GM12878 (cell line): ENCODE measurements around the gene DLST. TPM values are rescaled to one million over a fixed set of nuclear protein-coding genes. Genes with fewer than 3 reads are reported as not detected.

Experiments used
- BHLHE40 ChIP-seq, 2 experiments: fragments of 450-650 bp in 1 of 2; IDR thresholded peaks; 2 replicates each; pipeline ENCODE4 v1.6.1; 2011 to 2017; ENCODE audit warnings: low read depth in 2 of 2, borderline replicate concordance in 1 of 2, improper control_type of control experiment in 1 of 2, low read length in 1 of 2, mild to moderate bottlenecking in 1 of 2
- E2F8 ChIP-seq: fragments of 450-650 bp; IDR thresholded peaks from 2 replicates; pipeline ENCODE4 v1.6.1; 2018; ENCODE audit warnings: mild to moderate bottlenecking, low read depth, moderate library complexity; ENCODE audit not compliant: partially characterized antibody
- FOS ChIP-seq: IDR thresholded peaks from 3 replicates; pipeline ENCODE4 v1.6.1; 2011; ENCODE audit warnings: borderline replicate concordance; ENCODE audit not compliant: insufficient read length; ENCODE audit errors: extremely low read depth
- IRF4 ChIP-seq: IDR thresholded peaks from 2 replicates; pipeline ENCODE4 v1.6.1; 2011; ENCODE audit warnings: low read depth, low read length
- POLR2A ChIP-seq: IDR thresholded peaks from 2 replicates; pipeline ENCODE4 v1.6.1; 2011; ENCODE audit warnings: low read depth, mild to moderate bottlenecking, low read length
- TCF7 ChIP-seq: IDR thresholded peaks from 2 replicates; pipeline ENCODE4 v1.6.1; 2014; ENCODE audit warnings: antibody characterized with exemption, borderline replicate concordance
- ZBTB33 ChIP-seq: fragments of 450-650 bp; IDR thresholded peaks from 2 replicates; pipeline ENCODE4 v1.6.1; 2017; ENCODE audit warnings: mild to moderate bottlenecking
- polyA plus RNA-seq, 11 experiments: library from polyadenylated mRNA; depleted of rRNA in 4 of 11; unstranded in 6 of 11; stranded (reverse) in 5 of 11; fragments of >200 nt; fragmentation: Nextera tagmentation in 4 of 11; fragmentation: Illumina TruSeq in 1 of 11; extraction: Ambion mirVana in 4 of 11; extraction: Trizol in 1 of 11; gene quantifications; 1 replicate in 1 of 11; 2 replicates in 10 of 11; pipeline versions ENCODE4 v1.2.1 to v1.2.3, GENCODE V29; 2011 to 2016; ENCODE audit warnings: inconsistent platforms in 2 of 11, missing spikeins in 2 of 11, low read depth in 1 of 11
- total RNA-seq, 4 experiments: library from RNA; depleted of rRNA in 3 of 4; stranded (reverse); fragments of >200 nt in 3 of 4; fragmentation: Illumina TruSeq in 1 of 4; extraction: Trizol in 1 of 4; gene quantifications; 2 replicates each; pipeline versions ENCODE4 v1.2.1 to v1.2.3, GENCODE V29; 2013 to 2021

DLST gene
- total and polyA plus RNA-seq, 10 of the 15 experiments (the other 5 are each of a cell fraction or from before 2014, with no cell fraction given), result 2.9 to 141 (median 67.7) TPM

- peak in 1 of 2 experiments; percentile 55; a peak in 2 of 4 replicates for TF ChIP-seq BHLHE40 (IDR thresholded peaks at IDR 0.05; ENCODE audit: borderline replicate concordance in 1 of 2, low read depth in 2 of 2, low read length in 1 of 2)
- no peak for TF ChIP-seq IRF4
- TF ChIP-seq FOS, result no peak
- TF ChIP-seq TCF7, result no peak
- 0 out of 2 replicates have a peak, but pooled peaks have one; percentile 35 for TF ChIP-seq ZBTB33
- TF ChIP-seq E2F8, result no peak
- no peak for TF ChIP-seq POLR2A
Observed at GRCh38 chr14:74952697-74953484, 71.2 kb downstream of the DLST start (continued).

Other genes with a start within 250 kb of the DLST start
Only the 7 nearest of the 11 such genes appear.
- gene AREL1, start 168.8 kb upstream of the DLST start, total RNA-seq (2014; rRNA removed), result 32.3 and 33.8 TPM in 2 replicates
- 20.1 and 22.5 TPM in 2 replicates for gene AREL1, start 168.8 kb upstream of the DLST start, total RNA-seq (2014; rRNA removed; fragmentation: Illumina TruSeq; extraction: Trizol)
- gene AREL1, start 168.8 kb upstream of the DLST start, total RNA-seq (2021), result 33.5 and 38.7 TPM in 2 replicates
- gene AREL1, start 168.8 kb upstream of the DLST start, polyA plus RNA-seq (2011; rRNA removed), result 29.3 and 40.4 TPM in 2 replicates
- gene AREL1, start 168.8 kb upstream of the DLST start, polyA plus RNA-seq (2014; fragmentation: Illumina TruSeq; extraction: Trizol), result 30.1 and 35.7 TPM in 2 replicates
- gene AREL1, start 168.8 kb upstream of the DLST start, polyA plus RNA-seq (2014; fragmentation: Nextera tagmentation; extraction: Ambion mirVana), result 1 to 10 TPM; 6.2 to 7.3 TPM
- 24.2 and 27.3 TPM in 2 replicates for gene AREL1, start 168.8 kb upstream of the DLST start, polyA plus RNA-seq (2014; rRNA removed)
- 10 to 100 TPM; 14.8 to 19.7 TPM for gene AREL1, start 168.8 kb upstream of the DLST start, polyA plus RNA-seq (2016; fragmentation: Nextera tagmentation; extraction: Ambion mirVana)
- 14.5 and 17.7 TPM in 2 replicates for gene FCF1, start 168.8 kb upstream of the DLST start, total RNA-seq (2014; rRNA removed)
- 43.1 and 43.9 TPM in 2 replicates for gene FCF1, start 168.8 kb upstream of the DLST start, total RNA-seq (2014; rRNA removed; fragmentation: Illumina TruSeq; extraction: Trizol)
- 37.1 and 39.8 TPM in 2 replicates for gene FCF1, start 168.8 kb upstream of the DLST start, total RNA-seq (2021)
- 55.5 and 78.4 TPM in 2 replicates for gene FCF1, start 168.8 kb upstream of the DLST start, polyA plus RNA-seq (2011; rRNA removed)
- 88.7 and 136 TPM in 2 replicates for gene FCF1, start 168.8 kb upstream of the DLST start, polyA plus RNA-seq (2014; fragmentation: Illumina TruSeq; extraction: Trizol)
- 1 to 10 TPM; 6.2 to 9.7 TPM for gene FCF1, start 168.8 kb upstream of the DLST start, polyA plus RNA-seq (2014; fragmentation: Nextera tagmentation; extraction: Ambion mirVana)
- gene FCF1, start 168.8 kb upstream of the DLST start, polyA plus RNA-seq (2014; rRNA removed), result 33.8 and 35.2 TPM in 2 replicates
- gene FCF1, start 168.8 kb upstream of the DLST start, polyA plus RNA-seq (2016; fragmentation: Nextera tagmentation; extraction: Ambion mirVana), result 10 to 100 TPM; 21.0 to 23.2 TPM
- 18.8 and 22.2 TPM in 2 replicates for gene YLPM1, start 118.6 kb upstream of the DLST start, total RNA-seq (2014; rRNA removed)
- 23.0 and 26.0 TPM in 2 replicates for gene YLPM1, start 118.6 kb upstream of the DLST start, total RNA-seq (2014; rRNA removed; fragmentation: Illumina TruSeq; extraction: Trizol)
- gene YLPM1, start 118.6 kb upstream of the DLST start, total RNA-seq (2021), result 45.1 and 47.0 TPM in 2 replicates
- 14.2 and 17.9 TPM in 2 replicates for gene YLPM1, start 118.6 kb upstream of the DLST start, polyA plus RNA-seq (2011; rRNA removed)
- gene YLPM1, start 118.6 kb upstream of the DLST start, polyA plus RNA-seq (2014; fragmentation: Illumina TruSeq; extraction: Trizol), result 48.2 and 51.6 TPM in 2 replicates
- 10 to 100 TPM; 11.1 to 15.1 TPM for gene YLPM1, start 118.6 kb upstream of the DLST start, polyA plus RNA-seq (2014; fragmentation: Nextera tagmentation; extraction: Ambion mirVana)
- 16.2 and 17.9 TPM in 2 replicates for gene YLPM1, start 118.6 kb upstream of the DLST start, polyA plus RNA-seq (2014; rRNA removed)
- 10 to 100 TPM; 17.7 to 18.4 TPM for gene YLPM1, start 118.6 kb upstream of the DLST start, polyA plus RNA-seq (2016; fragmentation: Nextera tagmentation; extraction: Ambion mirVana)
- gene PROX2, start 5.8 kb upstream of the DLST start, total RNA-seq (2014; rRNA removed), result 0.16 and 0.23 TPM in 2 replicates
- gene PROX2, start 5.8 kb upstream of the DLST start, total RNA-seq (2014; rRNA removed; fragmentation: Illumina TruSeq; extraction: Trizol), result 0.27 and 0.37 TPM in 2 replicates
- gene PROX2, start 5.8 kb upstream of the DLST start, total RNA-seq (2021), result 0.11 and 0.33 TPM in 2 replicates
- gene PROX2, start 5.8 kb upstream of the DLST start, polyA plus RNA-seq (2011; rRNA removed), result 0.03 and 0.11 TPM in 2 replicates
- 0.16 TPM in 1 of 2 replicates, not detected in the other for gene PROX2, start 5.8 kb upstream of the DLST start, polyA plus RNA-seq (2014; fragmentation: Illumina TruSeq; extraction: Trizol)
- under 1 TPM; 0.04 to 0.05 TPM for gene PROX2, start 5.8 kb upstream of the DLST start, polyA plus RNA-seq (2014; fragmentation: Nextera tagmentation; extraction: Ambion mirVana)
- gene PROX2, start 5.8 kb upstream of the DLST start, polyA plus RNA-seq (2014; rRNA removed), result 0.08 and 0.12 TPM in 2 replicates
- under 1 TPM; 0.28 to 0.42 TPM for gene PROX2, start 5.8 kb upstream of the DLST start, polyA plus RNA-seq (2016; fragmentation: Nextera tagmentation; extraction: Ambion mirVana)
- gene RPS6KL1, start 41.3 kb downstream of the DLST start, total RNA-seq (2014; rRNA removed), result 3.5 and 4.7 TPM in 2 replicates
- 1.9 and 2.1 TPM in 2 replicates for gene RPS6KL1, start 41.3 kb downstream of the DLST start, total RNA-seq (2014; rRNA removed; fragmentation: Illumina TruSeq; extraction: Trizol)
- gene RPS6KL1, start 41.3 kb downstream of the DLST start, total RNA-seq (2021), result 2.8 and 4.2 TPM in 2 replicates
- gene RPS6KL1, start 41.3 kb downstream of the DLST start, polyA plus RNA-seq (2011; rRNA removed), result 0.04 and 0.14 TPM in 2 replicates
- gene RPS6KL1, start 41.3 kb downstream of the DLST start, polyA plus RNA-seq (2014; fragmentation: Illumina TruSeq; extraction: Trizol), result 0.54 and 2.1 TPM in 2 replicates
- under 1 TPM; 0.23 to 0.73 TPM for gene RPS6KL1, start 41.3 kb downstream of the DLST start, polyA plus RNA-seq (2014; fragmentation: Nextera tagmentation; extraction: Ambion mirVana)
- gene RPS6KL1, start 41.3 kb downstream of the DLST start, polyA plus RNA-seq (2014; rRNA removed), result 3.4 and 4.2 TPM in 2 replicates
- gene RPS6KL1, start 41.3 kb downstream of the DLST start, polyA plus RNA-seq (2016; fragmentation: Nextera tagmentation; extraction: Ambion mirVana), result 1 to 10 TPM; 1.3 to 2.0 TPM
- 0.76 and 0.79 TPM in 2 replicates for gene PGF, start 73.7 kb downstream of the DLST start, total RNA-seq (2014; rRNA removed)
- gene PGF, start 73.7 kb downstream of the DLST start, total RNA-seq (2014; rRNA removed; fragmentation: Illumina TruSeq; extraction: Trizol), result 0.40 and 0.46 TPM in 2 replicates
- gene PGF, start 73.7 kb downstream of the DLST start, total RNA-seq (2021), result 1.0 and 1.1 TPM in 2 replicates
- gene PGF, start 73.7 kb downstream of the DLST start, polyA plus RNA-seq (2011; rRNA removed), result 2.4 and 5.5 TPM in 2 replicates
- gene PGF, start 73.7 kb downstream of the DLST start, polyA plus RNA-seq (2014; fragmentation: Illumina TruSeq; extraction: Trizol), result 0.27 and 0.32 TPM in 2 replicates
- under 1 TPM; 0.11 to 0.16 TPM for gene PGF, start 73.7 kb downstream of the DLST start, polyA plus RNA-seq (2014; fragmentation: Nextera tagmentation; extraction: Ambion mirVana)
- 0.46 and 0.66 TPM in 2 replicates for gene PGF, start 73.7 kb downstream of the DLST start, polyA plus RNA-seq (2014; rRNA removed)
- 1 to 10 TPM; 3.5 to 4.2 TPM for gene PGF, start 73.7 kb downstream of the DLST start, polyA plus RNA-seq (2016; fragmentation: Nextera tagmentation; extraction: Ambion mirVana)
- gene EIF2B2, start 121.0 kb downstream of the DLST start, total RNA-seq (2014; rRNA removed), result 54.4 and 68.7 TPM in 2 replicates
- gene EIF2B2, start 121.0 kb downstream of the DLST start, total RNA-seq (2014; rRNA removed; fragmentation: Illumina TruSeq; extraction: Trizol), result 36.9 and 39.6 TPM in 2 replicates
- gene EIF2B2, start 121.0 kb downstream of the DLST start, total RNA-seq (2021), result 52.5 and 58.6 TPM in 2 replicates
- gene EIF2B2, start 121.0 kb downstream of the DLST start, polyA plus RNA-seq (2011; rRNA removed), result 125 and 168 TPM in 2 replicates
- gene EIF2B2, start 121.0 kb downstream of the DLST start, polyA plus RNA-seq (2014; fragmentation: Illumina TruSeq; extraction: Trizol), result 72.5 and 78.8 TPM in 2 replicates
- 10 to 100 TPM; 17.4 to 32.3 TPM for gene EIF2B2, start 121.0 kb downstream of the DLST start, polyA plus RNA-seq (2014; fragmentation: Nextera tagmentation; extraction: Ambion mirVana)
- gene EIF2B2, start 121.0 kb downstream of the DLST start, polyA plus RNA-seq (2014; rRNA removed), result 72.2 and 91.4 TPM in 2 replicates
- gene EIF2B2, start 121.0 kb downstream of the DLST start, polyA plus RNA-seq (2016; fragmentation: Nextera tagmentation; extraction: Ambion mirVana), result 10 to 100 TPM; 85.8 to 94.4 TPM